Measurements from ENCODE around the gene FGD3. TPM values are rescaled to one million over a fixed set of nuclear protein-coding genes. Genes with fewer than 3 reads are reported as not detected.

FGD3 gene
- total RNA-seq, 1 donor from 2014 or later: 0.46 TPM

- DNase-seq (ENCODE audit: low read depth): no peak
- Histone ChIP-seq H3K27me3 (ENCODE audit: control insufficient read depth, insufficient read depth, low read length) (no peaks in the 10 kb centered on the region), H3K36me3 (ENCODE audit: control insufficient read depth, insufficient read depth, low read length) (no peaks in the 10 kb centered on the region), H3K4me3 (ENCODE audit: low read depth, low read length) (no peak overlapping the region)
- TF ChIP-seq, protein P1, sequence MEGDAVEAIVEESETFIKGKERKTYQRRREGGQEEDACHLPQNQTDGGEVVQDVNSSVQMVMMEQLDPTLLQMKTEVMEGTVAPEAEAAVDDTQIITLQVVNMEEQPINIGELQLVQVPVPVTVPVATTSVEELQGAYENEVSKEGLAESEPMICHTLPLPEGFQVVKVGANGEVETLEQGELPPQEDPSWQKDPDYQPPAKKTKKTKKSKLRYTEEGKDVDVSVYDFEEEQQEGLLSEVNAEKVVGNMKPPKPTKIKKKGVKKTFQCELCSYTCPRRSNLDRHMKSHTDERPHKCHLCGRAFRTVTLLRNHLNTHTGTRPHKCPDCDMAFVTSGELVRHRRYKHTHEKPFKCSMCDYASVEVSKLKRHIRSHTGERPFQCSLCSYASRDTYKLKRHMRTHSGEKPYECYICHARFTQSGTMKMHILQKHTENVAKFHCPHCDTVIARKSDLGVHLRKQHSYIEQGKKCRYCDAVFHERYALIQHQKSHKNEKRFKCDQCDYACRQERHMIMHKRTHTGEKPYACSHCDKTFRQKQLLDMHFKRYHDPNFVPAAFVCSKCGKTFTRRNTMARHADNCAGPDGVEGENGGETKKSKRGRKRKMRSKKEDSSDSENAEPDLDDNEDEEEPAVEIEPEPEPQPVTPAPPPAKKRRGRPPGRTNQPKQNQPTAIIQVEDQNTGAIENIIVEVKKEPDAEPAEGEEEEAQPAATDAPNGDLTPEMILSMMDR (IDR thresholded peaks at IDR 0.05; ENCODE audit: insufficient read depth, low read length, poor library complexity, severe bottlenecking): no peak
Observed at GRCh38 chr9:93083592-93084470, 136.5 kb downstream of the FGD3 start.

- H3K4me3 ChIP-seq (ENCODE audit: low read depth, low read length): no peak overlapping the region
- TF ChIP-seq, protein P1 (IDR thresholded peaks at IDR 0.05; ENCODE audit: insufficient read depth, low read length, poor library complexity, severe bottlenecking): no peak
- H3K27me3 ChIP-seq (ENCODE audit: control insufficient read depth, insufficient read depth, low read length): no peaks in the 10 kb centered on the region
- no peaks in the 10 kb centered on the region for H3K36me3 ChIP-seq (ENCODE audit: control insufficient read depth, insufficient read depth, low read length)
- DNase-seq (ENCODE audit: low read depth): no peak
Observed at GRCh38 chr9:93084471-93084881, 137.2 kb downstream of the FGD3 start.

DNA sequence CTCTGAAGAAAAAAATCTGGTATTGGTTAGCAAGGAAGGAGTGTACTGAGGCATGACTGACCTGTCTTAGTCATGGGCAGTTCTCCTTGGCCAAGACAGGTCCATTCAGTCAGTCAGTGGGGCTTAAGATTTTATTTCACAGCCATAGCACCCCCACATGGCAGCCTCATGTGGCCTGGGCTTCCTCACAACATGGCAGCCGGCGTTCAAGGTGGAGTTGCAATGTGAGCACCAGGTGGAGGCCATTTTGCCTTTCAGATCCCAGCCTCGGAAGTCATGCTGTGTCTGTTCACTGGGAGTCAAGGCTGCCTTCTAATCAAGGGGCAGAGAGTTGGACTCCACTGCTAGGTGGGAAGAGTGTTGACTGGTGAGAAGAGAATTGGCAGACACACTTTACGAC is 138.4 kb downstream of the FGD3 start:
- Histone ChIP-seq H3K36me3 (ENCODE audit: control insufficient read depth, insufficient read depth, low read length) (no peaks in the 10 kb centered on the region), H3K4me3 (ENCODE audit: low read depth, low read length) (no peak overlapping the region), H3K27me3 (ENCODE audit: control insufficient read depth, insufficient read depth, low read length) (no peaks in the 10 kb centered on the region)
- DNase-seq (ENCODE audit: low read depth): no peak
- TF ChIP-seq, protein P1 (IDR thresholded peaks at IDR 0.05; ENCODE audit: insufficient read depth, low read length, poor library complexity, severe bottlenecking): no peak

Other genes starting within 250 kb of the FGD3 start
- 44.0 and 46.5 TPM in 2 replicates for gene BICD2, start 182.7 kb upstream of the FGD3 start, total RNA-seq
- gene ZNF484, start 69.5 kb upstream of the FGD3 start, total RNA-seq: 9.1 and 10.2 TPM in 2 replicates
- 0.89 and 1.3 TPM in 2 replicates for gene SUSD3, start 111.2 kb downstream of the FGD3 start, total RNA-seq
- gene CARD19, start 148.7 kb downstream of the FGD3 start, total RNA-seq: 32.6 and 56.5 TPM in 2 replicates
- gene NINJ1, start 186.7 kb downstream of the FGD3 start, total RNA-seq: 66.4 and 76.4 TPM in 2 replicates
- gene WNK2, start 236.6 kb downstream of the FGD3 start, total RNA-seq: 9.7 and 17.1 TPM in 2 replicates

Measured in kidney epithelial cell (primary cell).